Activated T-cell treated with anti-CD3 and anti-CD28 coated beads for 4 hours (primary cell): Measurements from ENCODE around the gene SMAD5.

Experiments
- DNase-seq: peaks from one replicate; pipeline ENCODE4 v3.0.0-alpha.2; 2020

SMAD5 gene

DNA sequence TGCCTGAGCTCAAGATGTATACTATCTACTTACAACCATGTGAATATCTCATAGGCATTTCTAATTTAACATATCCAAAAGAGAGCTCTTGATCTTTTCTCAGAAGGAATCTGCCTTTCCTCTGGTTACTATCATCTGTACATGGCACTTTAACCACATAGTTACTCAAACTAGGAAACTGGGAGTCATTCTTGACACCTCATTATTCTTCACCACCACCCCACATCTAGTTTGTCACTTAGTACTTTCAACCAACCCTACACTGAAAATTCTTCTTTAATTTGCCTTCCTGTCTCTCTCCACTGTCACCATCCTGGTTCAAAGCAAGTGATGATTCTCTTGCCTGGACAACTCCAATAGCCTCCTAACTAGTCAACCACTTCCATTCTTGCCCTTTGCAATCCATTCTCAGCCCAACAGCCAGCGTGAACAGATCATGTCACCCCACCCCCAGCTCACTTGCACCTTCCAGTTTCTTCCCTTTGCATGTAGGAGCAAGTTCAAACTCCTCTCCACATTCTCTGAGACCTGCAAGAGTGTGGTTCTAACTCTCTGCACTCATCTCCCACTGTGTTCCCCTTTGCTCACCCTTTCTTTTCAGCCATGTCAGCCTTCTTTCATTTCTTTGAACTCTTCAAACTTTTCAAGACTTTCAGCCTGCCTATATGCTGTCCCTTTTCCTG lies 17.3 kb upstream of the SMAD5 start:
- DNase-seq: no peak

DNA sequence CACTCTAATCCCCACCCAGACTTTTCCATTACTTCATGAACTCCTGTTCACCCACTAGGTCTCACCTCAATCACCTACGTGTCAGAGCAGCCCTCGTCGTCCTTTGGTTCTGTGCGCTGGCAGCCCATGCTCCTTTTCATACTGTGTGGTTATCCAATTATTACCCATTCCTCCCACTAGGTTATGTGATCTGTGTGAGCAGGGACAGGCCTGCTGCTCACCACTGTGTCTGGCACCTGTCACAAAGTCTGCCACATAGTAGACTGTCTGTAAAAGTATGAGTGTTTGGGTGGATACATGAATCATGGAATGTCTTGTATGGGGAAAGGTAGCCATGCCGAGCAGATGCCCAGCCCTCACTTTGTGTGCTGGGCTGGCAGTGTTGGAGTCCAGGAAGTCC lies 12.1 kb upstream of the SMAD5 start:
- no peak for DNase-seq

DNA sequence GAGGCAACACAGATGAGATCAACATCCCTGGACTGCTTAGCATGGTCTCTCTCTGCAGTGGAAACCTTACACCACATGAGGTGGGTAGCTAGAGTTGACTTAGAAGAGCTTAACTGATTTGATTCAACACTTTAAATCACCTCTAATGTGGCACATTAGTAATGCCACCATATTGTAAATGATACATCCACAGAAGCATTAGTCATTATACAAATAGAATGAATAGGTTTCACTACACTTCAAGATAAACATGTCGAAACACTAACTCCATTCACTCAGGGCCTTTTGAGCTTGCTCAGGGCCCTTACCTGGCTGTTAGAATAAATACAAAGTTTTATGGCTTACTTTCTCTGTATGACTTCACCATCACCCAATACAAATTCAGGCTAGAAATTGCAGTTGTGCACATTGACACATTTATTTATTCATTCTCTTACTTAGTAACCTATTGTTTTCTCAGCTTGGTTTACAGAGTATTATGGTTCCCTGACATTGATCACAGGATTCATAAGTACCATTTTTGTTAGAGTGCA lies 9.3 kb upstream of the SMAD5 start:
- no peak for DNase-seq

DNA sequence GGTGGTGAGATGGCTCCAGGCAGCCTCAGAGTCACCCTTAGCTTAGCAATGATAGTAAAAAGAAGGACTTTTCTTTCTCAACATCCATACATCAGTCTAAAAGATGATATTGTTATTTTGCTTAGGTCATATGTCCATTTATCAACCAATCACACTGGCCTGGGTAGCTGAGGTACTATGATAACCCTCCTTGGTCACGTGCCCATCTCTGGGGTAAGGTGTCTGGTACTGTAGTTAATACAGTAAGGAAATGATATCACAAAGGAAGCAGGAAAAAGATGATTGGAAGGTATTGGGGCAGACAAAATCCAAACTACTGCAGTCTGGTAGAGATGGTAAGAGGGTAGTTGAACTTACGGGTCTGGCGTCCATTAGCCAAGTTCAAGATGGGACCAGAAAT lies 5.1 kb upstream of the SMAD5 start:
- no peak for DNase-seq

DNA sequence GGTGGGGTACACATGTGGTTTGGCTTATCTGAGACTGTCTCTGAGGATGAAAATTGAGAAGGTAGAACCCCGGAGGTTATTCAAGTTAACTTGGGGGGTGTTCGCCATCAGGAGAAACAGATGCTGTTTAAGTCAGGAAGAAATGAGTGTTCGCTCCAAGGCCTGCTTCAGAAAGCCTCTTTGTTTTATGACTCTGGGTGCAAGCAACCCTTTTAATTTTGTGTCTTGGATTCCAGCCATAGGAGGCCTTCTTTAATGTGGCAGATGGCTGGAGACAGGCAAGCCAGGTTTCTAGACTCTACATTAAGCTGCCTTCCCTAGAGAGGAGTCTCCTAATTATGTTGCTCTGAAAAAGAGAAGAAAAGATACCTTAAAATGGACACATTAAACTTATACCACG lies 4.2 kb upstream of the SMAD5 start:
- DNase-seq: no peak

DNA sequence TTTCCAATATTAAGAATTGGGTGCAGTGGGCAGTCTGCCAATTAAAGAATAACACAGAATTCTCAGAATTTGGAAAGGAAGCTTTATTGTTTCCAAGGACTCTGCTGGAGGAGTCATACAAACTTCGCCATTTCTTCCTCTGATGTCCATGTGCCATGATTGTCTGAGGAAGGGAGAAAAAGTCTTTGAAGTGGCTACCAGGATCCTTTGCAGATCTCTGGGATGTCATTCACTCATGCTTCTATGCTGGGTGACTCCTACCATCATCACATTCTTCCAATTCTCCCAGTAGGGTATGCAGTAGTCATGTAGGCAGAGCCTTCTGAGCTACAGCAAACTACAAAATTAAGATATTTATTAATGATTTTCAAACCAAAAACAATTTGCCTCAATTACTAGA lies 3.2 kb upstream of the SMAD5 start:
- DNase-seq: no peak

DNA sequence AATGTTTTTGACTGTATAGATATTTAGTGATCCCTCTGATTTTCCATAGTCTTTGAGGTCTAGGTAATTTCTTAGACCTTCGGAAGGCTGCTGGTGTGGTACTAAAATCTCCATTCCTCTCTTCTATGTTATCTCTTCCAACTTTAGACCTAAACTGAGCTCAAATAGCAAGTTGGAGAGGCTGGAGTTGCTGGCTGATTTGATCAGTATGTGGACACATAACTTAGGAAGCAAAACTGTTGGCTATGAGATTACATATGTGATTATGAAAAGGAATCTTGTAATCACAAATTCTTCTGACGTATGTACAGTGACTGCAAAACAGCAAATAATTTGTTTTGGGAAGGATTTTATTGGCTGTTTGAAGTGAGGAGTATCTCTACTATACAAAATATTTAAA lies 2.1 kb upstream of the SMAD5 start:
- no peak for DNase-seq

DNA sequence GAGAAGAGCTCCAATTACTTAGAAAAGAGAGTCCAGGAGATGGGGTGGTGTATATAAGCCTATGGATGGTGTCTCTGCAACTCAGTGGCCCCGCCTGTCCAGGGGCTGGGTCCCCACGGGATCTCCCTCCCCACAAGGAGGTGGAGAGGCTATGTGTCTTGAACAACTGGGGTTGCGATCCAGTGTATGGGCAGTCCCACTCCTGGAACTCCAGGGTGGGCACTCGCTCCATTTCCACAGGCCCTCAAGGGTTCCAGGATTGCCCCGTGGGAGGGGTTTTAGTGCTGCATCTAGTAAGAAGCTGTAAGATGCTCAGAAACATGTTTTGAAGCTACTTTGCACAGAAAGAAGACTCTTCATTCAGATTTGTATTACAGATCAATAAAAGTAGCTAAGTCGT lies 558 bp upstream of the SMAD5 start:
- no peak for DNase-seq

DNA sequence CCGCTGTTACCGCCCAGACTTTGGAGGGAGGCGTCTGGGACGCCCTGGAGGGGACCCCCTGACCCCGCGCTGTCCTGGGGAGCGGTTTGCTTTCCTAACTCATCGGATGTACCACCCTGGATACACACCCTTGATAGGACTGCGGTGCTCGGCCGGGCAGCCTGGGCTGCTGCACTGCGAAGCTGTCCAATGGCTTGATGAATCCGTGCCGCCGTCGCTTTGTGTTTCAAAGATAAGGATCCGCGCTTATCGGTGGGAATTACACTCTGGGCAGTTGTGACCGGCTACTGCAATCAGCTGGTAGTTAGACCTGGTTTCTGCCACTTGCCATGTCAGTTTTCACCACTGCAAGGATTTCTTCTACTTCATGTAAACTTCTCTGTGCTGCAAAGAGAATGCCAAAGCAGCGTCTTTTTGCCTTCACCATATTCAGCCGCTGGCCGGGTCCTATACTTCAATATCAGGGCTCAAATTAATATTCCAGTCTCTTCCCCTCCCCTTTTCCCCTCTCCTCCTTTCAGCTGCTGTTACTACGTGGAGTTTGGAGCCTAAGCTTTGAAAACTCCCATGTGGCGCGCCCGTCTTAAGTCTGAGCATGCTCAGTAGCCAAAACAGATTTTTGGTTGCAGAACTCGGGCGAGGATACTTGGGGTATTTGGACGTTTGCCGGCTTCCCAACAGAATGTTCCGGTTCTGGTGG lies 727 bp downstream of the SMAD5 start:
- no peak for DNase-seq

DNA sequence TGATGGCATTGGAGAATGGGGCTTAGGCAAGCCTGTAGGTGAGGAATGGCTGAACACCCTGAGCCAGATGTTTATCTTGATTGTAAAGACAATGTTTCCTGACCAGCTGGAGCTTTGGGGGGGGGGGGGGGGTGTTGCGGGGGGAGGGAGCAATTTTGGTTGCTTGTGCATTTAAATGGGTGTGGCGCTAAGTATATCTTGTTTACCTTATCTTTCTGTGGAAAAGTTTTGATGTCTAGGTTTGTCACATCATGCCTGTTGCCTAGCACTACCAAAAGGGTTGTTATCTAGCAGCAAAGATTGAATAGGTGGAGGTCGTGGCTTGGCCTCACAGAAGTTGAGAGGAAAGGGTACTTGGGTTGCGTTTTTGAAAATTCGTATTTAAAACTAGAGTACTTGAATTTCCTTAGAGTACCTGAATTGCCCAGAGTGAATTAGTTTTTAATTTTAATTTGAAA lies 1.3 kb downstream of the SMAD5 start:
- no peak for DNase-seq

DNA sequence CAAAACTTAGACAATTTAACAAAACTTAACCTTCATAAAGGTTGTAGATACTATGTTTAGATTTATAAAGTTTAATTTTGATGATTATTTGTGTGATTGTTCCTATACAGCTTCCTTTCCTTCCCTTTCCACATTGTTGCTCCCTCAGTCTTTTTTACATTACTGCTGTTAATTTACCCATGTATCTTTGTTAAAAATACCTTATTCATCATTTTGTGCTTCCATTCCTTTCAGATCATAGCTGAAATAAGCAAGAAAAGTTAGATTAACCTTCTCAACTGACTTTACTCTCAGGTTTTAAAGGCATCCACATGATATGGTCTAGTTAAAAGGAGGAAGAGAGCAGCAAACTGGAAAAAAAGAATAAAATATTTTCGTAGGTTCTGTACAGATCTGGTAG lies 2.0 kb downstream of the SMAD5 start:
- DNase-seq: no peak

DNA sequence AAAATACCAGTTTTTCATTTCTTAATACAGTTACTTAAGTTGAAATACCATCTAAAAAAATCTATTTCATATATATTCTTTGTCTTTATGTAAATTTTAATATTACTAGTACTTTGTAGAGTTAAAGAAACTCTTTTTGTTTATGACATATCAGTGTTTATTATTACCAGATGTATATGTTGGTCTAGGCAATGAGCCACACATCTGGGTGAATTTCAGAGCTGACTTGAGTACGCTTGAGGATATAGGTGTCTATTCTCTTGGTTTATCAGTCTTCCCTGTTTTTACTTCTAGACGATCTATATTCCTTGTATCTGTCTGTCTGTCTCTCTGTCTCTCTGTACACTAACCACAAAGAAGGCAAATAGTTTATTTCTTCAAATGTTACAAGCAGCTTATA lies 2.9 kb downstream of the SMAD5 start:
- DNase-seq: no peak

DNA sequence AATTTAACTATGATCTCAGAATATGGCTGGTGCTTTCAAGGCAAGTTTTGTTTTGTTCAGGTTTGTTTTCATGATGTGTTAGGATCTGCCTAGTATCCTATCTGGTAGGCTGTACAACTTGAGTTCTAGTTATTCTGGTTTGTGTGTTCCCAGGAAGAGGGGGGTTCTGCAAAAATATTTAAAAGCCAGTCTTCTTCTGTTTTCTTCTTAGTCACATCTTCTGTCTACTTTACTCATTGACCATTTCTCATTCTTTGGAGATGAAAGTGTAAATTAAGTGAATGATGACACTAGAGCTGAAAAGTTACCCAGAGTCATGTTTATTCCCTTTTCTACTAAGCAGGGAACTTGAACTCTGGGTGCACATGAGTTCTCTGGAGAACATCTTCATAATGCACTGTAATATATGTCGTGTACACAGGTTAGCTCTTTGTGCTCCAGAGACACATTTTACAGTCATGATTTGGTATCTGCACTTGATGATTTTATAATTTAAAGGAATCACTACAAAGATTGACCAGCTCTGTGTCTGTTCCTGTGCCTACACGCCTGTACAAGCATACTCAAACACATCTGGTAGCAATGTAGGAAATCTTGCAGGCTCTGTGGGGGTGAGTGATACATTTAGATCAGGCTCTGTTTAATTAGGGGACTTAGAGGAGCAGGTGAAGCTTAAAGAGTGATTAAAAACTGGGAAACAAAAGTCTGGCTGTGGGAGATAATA lies 5.0 kb downstream of the SMAD5 start:
- no peak for DNase-seq

DNA sequence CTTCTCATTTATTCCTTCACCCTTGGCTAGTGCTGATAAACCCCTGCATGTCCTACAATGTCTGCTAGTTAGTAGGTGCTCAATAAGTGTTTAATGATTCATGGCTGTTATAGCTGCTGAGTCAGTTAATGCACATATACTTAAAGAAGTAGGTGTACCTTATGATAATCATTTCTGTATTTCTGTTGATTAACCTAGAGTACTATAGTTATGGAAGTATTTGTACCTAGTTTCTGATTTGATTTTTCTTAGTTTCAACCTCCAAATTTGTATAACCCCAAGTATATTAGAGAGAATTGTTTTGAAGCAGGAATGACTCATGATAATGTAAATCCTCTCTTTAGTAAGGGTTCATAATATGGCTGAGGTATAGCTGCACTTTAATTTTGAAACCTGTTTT lies 8.9 kb downstream of the SMAD5 start:
- DNase-seq: no peak

DNA sequence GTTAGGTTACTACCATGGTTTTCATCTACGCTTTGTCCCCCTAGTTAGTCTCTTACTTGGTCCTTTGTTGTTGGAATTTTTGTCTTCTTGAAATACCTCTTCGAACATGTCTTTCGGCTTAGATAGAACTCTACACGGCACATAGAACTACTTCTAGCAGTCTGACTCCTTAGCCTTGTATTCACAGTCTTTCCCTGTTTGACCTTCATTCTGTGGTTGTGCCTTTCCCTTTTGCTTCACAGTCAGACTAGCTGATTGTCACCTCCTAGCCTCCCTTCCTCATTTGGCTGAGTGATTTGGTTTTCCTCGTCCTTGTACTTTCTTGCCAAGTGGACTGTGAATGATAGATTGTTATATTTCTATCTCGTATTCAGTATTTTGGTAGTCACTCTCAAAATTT lies 10.7 kb downstream of the SMAD5 start:
- no peak for DNase-seq

DNA sequence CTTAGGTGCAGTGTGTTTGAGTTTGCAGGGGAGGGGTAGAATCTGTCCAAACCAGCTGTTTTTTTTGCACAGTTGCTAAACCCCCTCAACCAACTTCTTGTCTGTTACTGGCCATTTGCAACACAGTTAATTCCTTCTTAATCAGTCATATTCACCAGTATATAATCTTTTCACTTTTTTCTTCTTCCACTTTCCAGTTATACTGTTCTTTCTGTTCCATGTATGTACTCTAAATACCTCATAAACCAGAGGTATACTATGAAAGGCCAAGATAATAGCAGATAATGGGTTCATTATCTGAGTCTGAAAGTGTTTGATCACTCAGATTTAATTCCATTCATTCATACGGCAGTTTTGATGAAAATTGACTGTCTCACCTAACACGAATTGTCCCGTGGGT lies 11.1 kb downstream of the SMAD5 start:
- DNase-seq: no peak

DNA sequence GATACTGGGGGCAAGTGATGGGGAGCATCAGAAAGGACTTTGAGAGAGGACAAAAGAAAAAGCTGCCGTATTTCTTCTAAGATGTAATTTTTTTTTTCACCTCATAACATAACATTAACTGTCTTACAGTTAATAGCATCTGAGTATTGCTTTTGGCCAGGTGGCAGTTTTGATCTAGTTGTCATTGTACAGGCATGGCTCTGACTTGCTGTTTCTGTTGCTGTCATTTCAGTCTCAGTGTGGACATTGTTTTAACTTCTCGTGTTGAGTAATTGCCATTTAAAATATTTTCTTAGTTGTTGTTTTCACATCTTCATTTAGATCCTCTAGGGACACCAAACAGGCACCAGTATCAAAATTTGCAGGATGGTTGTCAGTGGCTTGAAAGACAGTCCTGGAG lies 12.4 kb downstream of the SMAD5 start:
- DNase-seq: no peak

DNA sequence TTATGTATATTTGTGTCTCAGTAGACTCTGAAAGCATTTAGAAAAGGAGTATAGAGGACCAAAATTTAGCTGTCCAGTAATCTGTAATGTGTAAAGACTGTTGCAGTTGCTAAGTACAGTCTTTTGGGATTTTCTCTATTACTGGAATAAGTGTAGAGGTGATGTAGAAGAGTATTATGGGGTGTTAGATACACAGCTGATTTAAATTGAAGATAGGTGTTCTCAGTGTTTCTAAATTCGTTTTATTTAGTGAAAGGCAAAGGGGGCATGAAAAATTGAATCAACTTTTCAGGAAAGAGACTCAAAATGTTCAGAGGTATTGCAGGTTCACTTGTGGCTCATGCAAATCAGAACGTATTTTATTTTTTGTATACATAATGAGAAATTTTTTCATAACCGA lies 13.6 kb downstream of the SMAD5 start:
- DNase-seq: no peak

DNA sequence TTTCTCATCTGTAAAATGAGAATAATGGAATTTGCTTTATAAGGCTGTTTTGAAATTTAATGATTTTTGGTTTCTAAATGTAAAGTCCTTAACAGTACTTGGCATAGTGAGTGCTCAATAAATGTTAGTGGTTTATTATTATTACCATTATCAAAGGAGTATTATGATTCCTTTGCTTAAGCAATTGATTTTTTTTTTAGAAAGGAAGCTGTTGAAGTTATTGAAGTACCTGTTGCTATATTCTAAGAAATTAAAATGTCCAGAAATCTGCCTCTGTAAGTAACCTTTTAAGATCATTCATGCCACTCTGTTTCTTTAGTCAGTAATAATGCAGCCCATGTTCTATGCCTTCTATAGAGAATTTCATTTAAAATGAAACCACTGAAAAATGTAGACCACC lies 15.0 kb downstream of the SMAD5 start:
- DNase-seq: no peak

DNA sequence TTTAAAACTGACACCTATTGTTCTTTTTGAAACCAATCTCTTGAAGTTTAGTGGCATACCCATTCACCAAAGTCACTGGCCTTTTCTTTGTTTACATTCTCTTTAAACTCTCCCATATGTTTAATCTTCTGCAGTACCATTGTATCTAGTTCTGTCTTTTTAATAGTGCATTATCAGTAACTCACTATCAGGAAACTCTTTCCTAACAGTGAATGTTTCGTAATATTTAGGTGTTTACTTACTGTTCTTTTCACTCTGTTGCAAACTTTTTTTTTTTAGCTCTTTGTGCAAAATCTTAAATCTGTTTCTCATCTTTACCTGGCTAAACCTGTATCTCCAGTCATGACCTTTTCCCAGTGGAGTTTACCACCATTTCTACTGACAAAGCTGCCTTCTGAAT lies 17.2 kb downstream of the SMAD5 start:
- no peak for DNase-seq

DNA sequence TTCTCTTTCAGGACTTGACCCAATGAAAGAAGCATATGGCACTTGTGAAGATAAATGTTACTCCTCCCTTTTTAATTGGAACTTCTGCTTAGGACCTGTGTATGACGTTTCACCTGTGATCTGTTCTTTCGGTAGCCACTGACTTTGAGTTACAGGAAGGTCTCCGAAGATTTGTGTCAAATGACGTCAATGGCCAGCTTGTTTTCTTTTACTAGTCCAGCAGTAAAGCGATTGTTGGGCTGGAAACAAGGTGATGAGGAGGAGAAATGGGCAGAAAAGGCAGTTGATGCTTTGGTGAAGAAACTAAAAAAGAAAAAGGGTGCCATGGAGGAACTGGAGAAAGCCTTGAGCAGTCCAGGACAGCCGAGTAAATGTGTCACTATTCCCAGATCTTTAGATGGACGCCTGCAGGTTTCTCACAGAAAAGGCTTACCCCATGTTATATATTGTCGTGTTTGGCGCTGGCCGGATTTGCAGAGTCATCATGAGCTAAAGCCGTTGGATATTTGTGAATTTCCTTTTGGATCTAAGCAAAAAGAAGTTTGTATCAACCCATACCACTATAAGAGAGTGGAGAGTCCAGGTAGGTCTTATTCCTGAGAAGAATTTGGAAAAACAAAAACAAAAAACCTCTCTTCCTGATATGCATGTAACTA lies 21.1 kb downstream of the SMAD5 start:
- DNase-seq: no peak

DNA sequence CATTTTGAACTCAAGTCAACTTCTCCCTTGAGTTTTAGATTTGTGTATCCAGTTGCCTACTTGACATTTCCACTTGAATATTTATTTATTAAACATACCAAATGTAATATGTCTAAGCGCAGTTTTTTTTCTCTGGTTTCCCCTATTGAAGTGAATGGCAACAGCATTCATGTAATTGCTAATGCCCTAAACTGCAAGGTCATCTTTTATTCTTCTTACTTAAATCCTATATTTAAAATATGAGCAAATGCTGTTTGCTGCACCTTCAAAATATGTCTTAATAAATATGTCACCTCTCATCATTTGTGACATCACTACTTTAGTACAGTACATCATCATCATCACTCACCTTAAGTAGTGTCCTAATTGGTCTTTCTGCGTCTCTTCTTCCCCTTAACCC lies 22.4 kb downstream of the SMAD5 start:
- no peak for DNase-seq

DNA sequence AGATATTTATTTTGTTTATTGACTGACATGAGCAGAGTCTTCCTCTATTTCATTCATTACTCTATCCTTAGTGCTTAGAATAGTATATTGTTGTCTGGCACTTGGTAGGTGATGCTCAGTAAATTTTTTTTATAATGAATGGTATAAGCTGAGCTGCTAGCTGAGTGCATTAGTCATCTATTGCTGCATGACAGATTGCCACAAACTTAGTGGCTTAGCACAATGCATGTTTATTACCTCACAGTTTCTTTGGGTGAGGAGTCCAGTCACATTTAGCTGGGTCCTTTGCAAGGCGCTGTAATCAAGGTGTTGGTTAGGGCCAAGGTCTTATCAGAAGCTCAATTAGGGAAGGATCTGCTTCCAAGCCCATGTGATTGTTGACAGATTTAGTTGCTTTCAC lies 23.1 kb downstream of the SMAD5 start:
- no peak for DNase-seq

DNA sequence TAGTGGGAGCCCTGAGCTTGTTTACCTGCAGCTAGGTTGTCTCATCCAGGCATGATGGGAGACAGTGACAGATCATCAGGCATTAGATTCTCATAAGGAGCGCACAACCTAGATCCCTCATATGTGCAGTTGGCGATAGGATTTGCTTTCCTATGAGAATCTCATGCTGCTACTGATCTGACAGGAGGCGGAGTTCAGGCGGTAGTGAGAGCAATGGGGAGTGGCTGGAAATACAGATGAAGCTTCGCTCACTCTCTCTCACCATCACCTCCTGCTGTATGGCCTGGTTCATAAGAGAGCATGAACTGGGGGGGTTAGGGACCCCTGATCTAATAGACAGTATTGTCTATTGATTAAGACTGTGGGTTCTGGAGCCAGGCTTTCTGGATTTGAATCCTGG lies 24.9 kb downstream of the SMAD5 start:
- DNase-seq: no peak
